GM12878 (cell line): ENCODE results near the gene ANKRD11.

Experiments used
- ASH2L ChIP-seq: fragments of 300-600, 200-600 bp; sonication (generic); IDR thresholded peaks from 2 replicates; pipeline ENCODE4 v1.6.1; 2017; ENCODE audit warnings: low read depth, mild to moderate bottlenecking, borderline replicate concordance
- BACH1 ChIP-seq: fragments of 450-650 bp; IDR thresholded peaks from 2 replicates; pipeline ENCODE4 v1.6.1; 2017; ENCODE audit warnings: mild to moderate bottlenecking, borderline replicate concordance
- CEBPB ChIP-seq, 2 experiments: fragments of 150-350 bp in 1 of 2; IDR thresholded peaks; 2 replicates each; pipeline ENCODE4 v1.6.1; 2012 to 2014; ENCODE audit warnings: low read depth in 2 of 2, low read length in 2 of 2, borderline replicate concordance in 1 of 2, inconsistent platforms in 1 of 2
- CTCF ChIP-seq, 3 experiments: IDR thresholded peaks in 2 of 3; conservative IDR thresholded peaks in 1 of 3; 2 replicates each; pipeline ENCODE4 v1.5.1; 2011; ENCODE audit warnings: low read depth in 3 of 3, low read length in 3 of 3, mild to moderate bottlenecking in 3 of 3, control low read depth in 2 of 3, moderate library complexity in 2 of 3, inconsistent platforms in 1 of 3, mixed read lengths in 1 of 3; ENCODE audit not compliant: control insufficient read depth in 2 of 3, insufficient read depth in 1 of 3; ENCODE audit errors: extremely low read depth in 1 of 3
- FOS ChIP-seq: IDR thresholded peaks from 3 replicates; pipeline ENCODE4 v1.6.1; 2011; ENCODE audit warnings: borderline replicate concordance; ENCODE audit not compliant: insufficient read length; ENCODE audit errors: extremely low read depth
- MTA3 ChIP-seq: IDR thresholded peaks from 2 replicates; pipeline ENCODE4 v1.6.1; 2012; ENCODE audit warnings: low read length, inconsistent platforms, borderline replicate concordance
- SMC3 ChIP-seq: IDR thresholded peaks from 2 replicates; pipeline ENCODE4 v1.6.1; 2011; ENCODE audit warnings: low read length, improper control_type of control experiment, borderline replicate concordance
- USF1 ChIP-seq: IDR thresholded peaks from 2 replicates; pipeline ENCODE4 v1.6.1; 2011; ENCODE audit warnings: borderline replicate concordance, low read depth, mild to moderate bottlenecking, moderate library complexity, mixed read lengths, low read length; ENCODE audit not compliant: insufficient read depth; ENCODE audit errors: extremely low read length

GRCh38 chr16:89294486-89294885 is 195.9 kb downstream of the ANKRD11 start:
- TF ChIP-seq ASH2L (no peak), USF1 (no peak), MTA3 (no peak), BACH1 (no peak), FOS (no peak), SMC3 (no peak), CTCF (IDR thresholded peaks at IDR 0.05 in 2 of 3, conservative IDR thresholded peaks at IDR 0.05 in 1 of 3; ENCODE audit: control insufficient read depth in 2 of 3, extremely low read depth in 1 of 3, insufficient read depth in 1 of 3, low read depth in 3 of 3, low read length in 3 of 3) (no peak), CEBPB (IDR thresholded peaks at IDR 0.05; ENCODE audit: borderline replicate concordance in 1 of 2, low read depth in 2 of 2, low read length in 2 of 2) (no peak)
